K562 (cell line): Measurements from ENCODE around the gene SYNGR4. TPM values are rescaled to one million over a fixed set of nuclear protein-coding genes. Genes with fewer than 3 reads are reported as not detected.

Source experiments
- ATAC-seq: fragments of 200-7000 bp; cut with Tn5 transposase; 3 replicates; pipeline ENCODE4 v1.9.1; 2020; ENCODE audit warnings: moderate library complexity
- BruUV-seq: library from RNA; stranded (reverse); fragments of 400-500 nt; replicated peaks from 2 replicates; lab custom pipeline; 2021; lab: Mats Ljungman, UMichigan
- CTCF ChIA-PET: fragments of 300-600 bp; formaldehyde crosslinking; extraction: SDS; loops from one replicate; lab custom pipeline; 2021; ENCODE audit warnings: low intra/inter-chr PET ratio; lab: Yijun Ruan, JAX
- POLR2A ChIA-PET: fragments of 300-600, 350-650 bp; sonication (Branson Sonifier 250); formaldehyde crosslinking; extraction: SDS; loops from one replicate; lab custom pipeline; 2021; ENCODE audit warnings: antibody characterized with exemption, inconsistent platforms; lab: Yijun Ruan, JAX
- DNase-seq, 4 experiments: peaks; one replicate each; pipeline versions ENCODE4 v3.0.0 to v3.0.0-alpha.2; 2011 to 2018; ENCODE audit warnings: low spot score in 3 of 4, mixed read lengths in 3 of 4; ENCODE audit errors: extremely low read depth in 1 of 4
- FAIRE-seq: peaks from 2 replicates; lab custom pipeline; 2011; peaks lifted over from hg19 to GRCh38; lab: Jason Lieb, UNC
- H2AFZ ChIP-seq: 2 replicates; pipeline ENCODE4 v1.6.0; 2011; ENCODE audit warnings: low read depth, low read length, control low read depth, inconsistent platforms
- H3K27ac ChIP-seq: fragments of 200-600 bp; 3 replicates; pipeline ENCODE4 v1.8.0; 2011; ENCODE audit warnings: low read depth, mild to moderate bottlenecking, control low read depth, inconsistent platforms, low read length, moderate library complexity, mixed read lengths; ENCODE audit errors: extremely low read depth
- H3K27me3 ChIP-seq, 2 experiments: fragments of 300-600 bp in 1 of 2; 2 replicates in 1 of 2; 3 replicates in 1 of 2; pipeline versions ENCODE4 v1.6.0 to v1.8.0; 2011; ENCODE audit warnings: inconsistent platforms in 2 of 2, low read length in 2 of 2, mild to moderate bottlenecking in 1 of 2, mixed read lengths in 1 of 2, moderate library complexity in 1 of 2; ENCODE audit not compliant: control insufficient read depth in 2 of 2, insufficient read depth in 2 of 2
- H3K36me3 ChIP-seq: fragments of 300-600 bp; 3 replicates; pipeline ENCODE4 v1.8.0; 2011; ENCODE audit warnings: mild to moderate bottlenecking, low read length, inconsistent platforms; ENCODE audit not compliant: control insufficient read depth, insufficient read depth
- H3K4me1 ChIP-seq, 2 experiments: fragments of 200-600 bp in 1 of 2; replicated peaks in 1 of 2; 2 replicates in 1 of 2; 3 replicates in 1 of 2; pipeline versions ENCODE4 v1.5.1 to v1.8.0; 2011; ENCODE audit warnings: inconsistent platforms in 2 of 2, low read length in 2 of 2, mild to moderate bottlenecking in 1 of 2, mixed read lengths in 1 of 2, moderate library complexity in 1 of 2; ENCODE audit not compliant: control insufficient read depth in 2 of 2, insufficient read depth in 2 of 2
- H3K4me2 ChIP-seq: 2 replicates; pipeline ENCODE4 v1.6.1; 2011; ENCODE audit warnings: low read length, control low read depth, inconsistent platforms, mixed read lengths; ENCODE audit not compliant: insufficient read depth
- H3K4me3 ChIP-seq: fragments of 200-600 bp; sonication (generic), shearing (Covaris generic); 2 replicates; pipeline ENCODE4 v1.5.1; 2016; ENCODE audit warnings: control low read depth, inconsistent platforms
- H3K79me2 ChIP-seq: fragments of 200-600 bp; 3 replicates; pipeline ENCODE4 v1.8.0; 2011; ENCODE audit warnings: low read length, inconsistent platforms; ENCODE audit not compliant: control insufficient read depth, insufficient read depth
- H3K9ac ChIP-seq, 2 experiments: 2 replicates each; pipeline versions ENCODE4 v1.6.0 to v1.6.1; 2011; ENCODE audit warnings: low read depth in 2 of 2, low read length in 2 of 2, control low read depth in 1 of 2, inconsistent platforms in 1 of 2, mild to moderate bottlenecking in 1 of 2, mixed read lengths in 1 of 2; ENCODE audit not compliant: insufficient read depth in 1 of 2
- H3K9me1 ChIP-seq: one replicate; pipeline ENCODE4 v1.6.0; 2011; ENCODE audit warnings: inconsistent platforms, mild to moderate bottlenecking, low read length, moderate library complexity; ENCODE audit not compliant: control insufficient read depth, insufficient read depth
- H3K9me3 ChIP-seq: replicated peaks from 2 replicates; pipeline ENCODE4 v1.5.1; 2011; ENCODE audit warnings: low read depth, low read length, inconsistent platforms; ENCODE audit not compliant: control insufficient read depth, insufficient read depth
- H4K20me1 ChIP-seq: replicated peaks from 2 replicates; pipeline ENCODE4 v1.6.1; 2011; ENCODE audit warnings: low read length, inconsistent platforms, mixed read lengths; ENCODE audit not compliant: control insufficient read depth, insufficient read depth
- ZNF133 ChIP-seq: fragments of 250-450 bp; sonication (Bioruptor Pico); IDR thresholded peaks from 2 replicates; pipeline ENCODE4 v1.4.0; 2020; ENCODE audit warnings: mild to moderate bottlenecking
- ZNF740 ChIP-seq, 3 experiments: fragments of 200-800 bp in 1 of 3; sonication (Bioruptor generic) in 1 of 3; sonication (generic) in 1 of 3; formaldehyde crosslinking in 1 of 3; IDR thresholded peaks; 2 replicates each; pipeline versions ENCODE4 v1.6.1 to v1.8.0; 2016 to 2022; ENCODE audit warnings: mild to moderate bottlenecking in 2 of 3, missing compliant biosample characterization in 2 of 3, missing genetic modification characterization in 2 of 3, missing genetic modification reagents in 1 of 3
- WGBS: fragments of 100-300 bp; shearing (Covaris generic); methylation state at CpG from one replicate; pipeline ENCODE4 v1.1.6; 2016; ENCODE audit warnings: low coverage, mixed read lengths; ENCODE audit not compliant: insufficient coverage; ENCODE audit errors: missing lambda C conversion rate; 5-methylcytosine and 5-hydroxymethylcytosine counted together
- in situ Hi-C: fragments of 300-500 bp; cut with MboI; formaldehyde crosslinking; loops from 4 replicates; pipeline ENCODE4 v1.15.0; 2018; ENCODE audit warnings: inconsistent platforms, mixed read lengths
- intact Hi-C: fragments of 100-400 bp; cut with micrococcal nuclease; formaldehyde crosslinking; loops from 2 replicates; pipeline ENCODE4 v1.14.2; 2022
- polyA plus RNA-seq, 8 experiments: library from polyadenylated mRNA; depleted of rRNA in 4 of 8; stranded (reverse) in 5 of 8; unstranded in 3 of 8; fragments of >200 nt; fragmentation: Nextera tagmentation in 2 of 8; fragmentation: Illumina TruSeq in 1 of 8; extraction: Ambion mirVana in 2 of 8; extraction: Trizol in 1 of 8; gene quantifications; 2 replicates each; pipeline versions ENCODE4 v1.2.1 to v1.2.3, GENCODE V29; 2011 to 2014; ENCODE audit warnings: inconsistent platforms in 1 of 8, missing spikeins in 1 of 8
- total RNA-seq, 7 experiments: library from RNA; depleted of rRNA in 6 of 7; stranded (reverse); fragments of >200 nt in 6 of 7; fragmentation: Illumina TruSeq in 2 of 7; extraction: Trizol in 2 of 7; gene quantifications; 2 replicates each; pipeline versions ENCODE4 v1.2.1 to v1.2.3, GENCODE V29; 2011 to 2021; ENCODE audit warnings: low replicate concordance in 1 of 7

SYNGR4 gene
- total and polyA plus RNA-seq, 9 of the 15 experiments (the other 6 are each of a cell fraction or from before 2014, with no cell fraction given) = 0.07 to 0.14 TPM; not detected in 7

- H3K9me1 ChIP-seq = no peaks in the 10 kb centered on the region
- ChIA-PET POLR2A (interaction anchor here (0.5 to 0.6 kb wide), 4 partner anchors 26 to 665 kb away, joined by 3 read pairs; no protein-coding TSS in a partner anchor), CTCF (no interaction called here)
- H3K4me2 ChIP-seq = no peak overlapping the region
- peaks cover 2% of the 10 kb centered on the region; the same call in 2 of the 3 replicates for H3K36me3 ChIP-seq
- TF ChIP-seq ZNF133 (CRISPR knock-in tag) = no peak
- peak; percentile 71; the same call in 1 of the 2 replicates for TF ChIP-seq ZNF740 (CRISPR knock-in tag; IDR thresholded peaks at IDR 0.05)
- no peak for TF ChIP-seq ZNF740 (tag; IDR thresholded peaks at IDR 0.05)
- in situ Hi-C loops (no loop called here), intact Hi-C loops (loop anchor here (10.0 kb wide), 2 partner anchors 71 to 99 kb away; partner anchors contain the start of gene EMP3)
- no peaks in the 10 kb centered on the region for H3K9me3 ChIP-seq
- no peak overlapping the region for H3K27ac ChIP-seq
- peaks cover 38 to 90% of the 10 kb centered on the region in 2 experiments for H3K4me1 ChIP-seq
- peaks cover 33% of the 10 kb centered on the region for H3K79me2 ChIP-seq
- WGBS = 41% methylated on average over 5 of the region's 9 CpGs
- H4K20me1 ChIP-seq = peaks cover 8% of the 10 kb centered on the region
- ATAC-seq (no peak), FAIRE-seq (no peak), DNase-seq (no peak)
- no peaks in the 10 kb centered on the region for H3K27me3 ChIP-seq
- peak overlapping the region in 1 of 2 experiments; percentile 96; a peak in 1 of 4 replicates for H3K9ac ChIP-seq
- no TSS peak for BruUV-seq
- H2AFZ ChIP-seq = no peak overlapping the region
- H3K4me3 ChIP-seq = no peak overlapping the region
Measured at GRCh38 chr19:48395499-48395898, 31.3 kb downstream of the SYNGR4 start.
